HepG2 (cell line): Measurements from ENCODE around the gene TDP2. TPM values are rescaled to one million over a fixed set of nuclear protein-coding genes. Genes with fewer than 3 reads are reported as not detected.

Experiments used
- E2F5 ChIP-seq: sonication (generic); formaldehyde crosslinking; conservative IDR thresholded peaks from 2 replicates; pipeline ENCODE4 v1.4.0; 2020; ENCODE audit warnings: missing genetic modification reagents
- HIVEP1 ChIP-seq: sonication (generic); formaldehyde crosslinking; IDR thresholded peaks from 2 replicates; pipeline ENCODE4 v1.4.0; 2020; ENCODE audit warnings: mild to moderate bottlenecking, missing genetic modification reagents
- ISX ChIP-seq: sonication (generic); formaldehyde crosslinking; conservative IDR thresholded peaks from 2 replicates; pipeline ENCODE4 v1.5.0; 2020; ENCODE audit warnings: missing genetic modification reagents
- NKX3-1 ChIP-seq: sonication (generic); formaldehyde crosslinking; IDR thresholded peaks from 2 replicates; pipeline ENCODE4 v1.5.0; 2020; ENCODE audit warnings: missing genetic modification reagents
- PITX1 ChIP-seq: sonication (generic); formaldehyde crosslinking; IDR thresholded peaks from 2 replicates; pipeline ENCODE4 v1.5.1; 2020; ENCODE audit warnings: mild to moderate bottlenecking, missing genetic modification reagents
- RCOR2 ChIP-seq: IDR thresholded peaks from 2 replicates; pipeline ENCODE4 v1.6.1; 2016; ENCODE audit warnings: missing biosample characterization, missing genetic modification reagents
- RXRB ChIP-seq: IDR thresholded peaks from 2 replicates; pipeline ENCODE4 v1.6.1; 2016; ENCODE audit warnings: borderline replicate concordance, missing genetic modification reagents, missing compliant biosample characterization
- SALL2 ChIP-seq: sonication (generic); formaldehyde crosslinking; IDR thresholded peaks from 2 replicates; pipeline ENCODE4 v1.8.1; 2023; ENCODE audit warnings: mild to moderate bottlenecking, missing genetic modification reagents, inconsistent platforms
- SSRP1 ChIP-seq: IDR thresholded peaks from 2 replicates; pipeline ENCODE4 v1.6.1; 2016; ENCODE audit warnings: control low read depth
- ZNF274 ChIP-seq: sonication (generic); formaldehyde crosslinking; IDR thresholded peaks from 2 replicates; pipeline ENCODE4 v1.5.1; 2020; ENCODE audit warnings: mild to moderate bottlenecking, missing genetic modification reagents
- ZNF615 ChIP-seq: sonication (generic); formaldehyde crosslinking; IDR thresholded peaks from 2 replicates; pipeline ENCODE4 v1.5.0; 2020; ENCODE audit warnings: mild to moderate bottlenecking, missing genetic modification reagents, borderline replicate concordance
- ZNF878 ChIP-seq: sonication (generic); formaldehyde crosslinking; IDR thresholded peaks from 2 replicates; pipeline ENCODE4 v1.8.1; 2023; ENCODE audit warnings: mild to moderate bottlenecking, missing genetic modification reagents, moderate library complexity
- polyA plus RNA-seq, 8 experiments: library from polyadenylated mRNA; depleted of rRNA in 3 of 8; stranded (reverse) in 7 of 8; unstranded in 1 of 8; fragments of >200 nt; fragmentation: Illumina TruSeq in 4 of 8; extraction: Trizol in 4 of 8; gene quantifications; 2 replicates each; pipeline versions ENCODE4 v1.2.1 to v1.2.3, GENCODE V29; 2011 to 2016; ENCODE audit warnings: low read depth in 4 of 8, missing spikeins in 1 of 8, mixed read lengths in 1 of 8; ENCODE audit not compliant: insufficient read depth in 1 of 8
- total RNA-seq, 5 experiments: library from RNA; depleted of rRNA; stranded (reverse); fragments of >200 nt; fragmentation: Illumina TruSeq; extraction: Trizol; gene quantifications; 2 replicates each; pipeline ENCODE4 v1.2.3, GENCODE V29; 2016; ENCODE audit warnings: low read depth in 1 of 5

The TDP2 gene
- total and polyA plus RNA-seq, 2 of the 13 experiments (the other 11 are each of a cell fraction or from before 2014, with no cell fraction given) = 30.5 to 42.6 TPM

- TF ChIP-seq E2F5 (no peak), ZNF878 (CRISPR knock-in tag) (peak; percentile 85; the same call in 1 of the 2 replicates), ZNF615 (CRISPR knock-in tag) (no peak), SSRP1 (CRISPR knock-in tag) (peak; percentile 84; the same call in 1 of the 2 replicates), RCOR2 (no peak), SALL2 (CRISPR knock-in tag) (no peak), PITX1 (CRISPR knock-in tag) (no peak), ZNF274 (0 out of 2 replicates have a peak, but pooled peaks have one; percentile 21), HIVEP1 (CRISPR knock-in tag) (no peak; the same call in 1 of the 2 replicates), NKX3-1 (CRISPR knock-in tag) (no peak), RXRB (CRISPR knock-in tag) (no peak), ISX (CRISPR knock-in tag) (no peak; the same call in 1 of the 2 replicates)
Measured at GRCh38 chr6:24666097-24666640, 530 bp downstream of the TDP2 start (continued).
